HG02798 (cell line): Measurements from ENCODE around the gene PCK2.
A peak's percentile ranks its signal among the peaks of the same experiment; 100 is the strongest.
"Not testable (repeated sequence)": the region's sequence is repeated elsewhere in the genome, so short reads cannot be mapped to it uniquely, and the experiment has no call there.

Experiments used
- ATAC-seq: cut with Tn5 transposase; IDR thresholded peaks from one replicate; pipeline ENCODE4 v1.9.1; 2021; ENCODE audit warnings: mild to moderate bottlenecking; ENCODE audit not compliant: unreplicated experiment, poor library complexity

PCK2 gene

DNA sequence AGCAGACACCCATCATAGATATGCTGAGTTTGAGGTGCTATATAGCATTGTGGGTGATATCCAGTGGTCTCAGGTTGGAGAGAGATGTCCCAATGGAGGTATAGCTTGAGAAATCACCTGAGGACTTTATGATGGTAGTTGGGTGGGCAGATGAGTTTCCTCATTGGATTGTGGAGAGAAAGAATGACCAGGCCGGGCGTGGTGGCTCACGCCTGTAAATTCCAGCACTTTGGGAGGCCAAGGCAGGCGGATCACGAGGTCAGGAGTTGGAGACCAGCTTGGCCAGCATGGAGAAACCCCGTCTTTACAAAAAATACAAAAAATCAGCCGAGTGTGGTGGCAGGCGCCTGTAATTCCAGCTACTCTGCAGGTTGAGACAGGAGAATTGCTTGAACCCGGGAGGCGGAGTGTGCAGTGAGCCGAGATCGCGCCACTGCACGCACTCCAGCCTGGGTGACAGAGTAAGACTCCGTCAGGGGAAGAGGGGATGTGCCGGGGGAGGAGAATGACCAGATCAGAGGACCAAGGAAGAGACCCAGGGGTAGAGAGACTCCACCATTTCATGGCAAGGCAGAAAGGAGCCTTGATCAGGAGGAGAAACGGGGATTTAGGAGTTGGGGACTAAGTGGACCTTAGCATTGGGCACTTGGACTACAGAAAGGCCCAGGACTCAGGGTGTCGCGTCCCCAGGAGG, 757 bp upstream of the PCK2 start:
- ATAC-seq = no peak

DNA sequence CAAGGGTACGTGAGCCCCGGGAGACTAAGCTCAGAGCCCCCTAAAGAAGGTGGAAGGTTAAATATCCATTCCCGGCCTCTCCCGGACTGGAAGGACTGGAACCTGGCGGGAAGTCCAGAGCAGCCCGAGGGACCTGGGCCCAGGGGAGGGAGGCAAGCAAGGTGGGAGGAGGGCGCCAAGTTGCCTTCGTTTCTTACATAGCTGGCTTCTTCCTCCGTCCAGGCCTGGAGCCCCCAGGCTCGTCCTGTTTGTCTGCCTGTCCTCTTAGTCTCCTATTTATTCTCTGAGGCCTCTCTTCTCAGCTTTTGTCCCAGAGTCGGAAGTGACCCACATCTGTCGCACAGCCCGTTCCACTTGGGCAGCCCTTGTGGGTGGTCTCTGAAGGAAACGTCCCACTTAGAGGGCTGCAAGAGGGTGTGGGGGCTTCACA, 745 bp downstream of the PCK2 start:
- no peak for ATAC-seq

DNA sequence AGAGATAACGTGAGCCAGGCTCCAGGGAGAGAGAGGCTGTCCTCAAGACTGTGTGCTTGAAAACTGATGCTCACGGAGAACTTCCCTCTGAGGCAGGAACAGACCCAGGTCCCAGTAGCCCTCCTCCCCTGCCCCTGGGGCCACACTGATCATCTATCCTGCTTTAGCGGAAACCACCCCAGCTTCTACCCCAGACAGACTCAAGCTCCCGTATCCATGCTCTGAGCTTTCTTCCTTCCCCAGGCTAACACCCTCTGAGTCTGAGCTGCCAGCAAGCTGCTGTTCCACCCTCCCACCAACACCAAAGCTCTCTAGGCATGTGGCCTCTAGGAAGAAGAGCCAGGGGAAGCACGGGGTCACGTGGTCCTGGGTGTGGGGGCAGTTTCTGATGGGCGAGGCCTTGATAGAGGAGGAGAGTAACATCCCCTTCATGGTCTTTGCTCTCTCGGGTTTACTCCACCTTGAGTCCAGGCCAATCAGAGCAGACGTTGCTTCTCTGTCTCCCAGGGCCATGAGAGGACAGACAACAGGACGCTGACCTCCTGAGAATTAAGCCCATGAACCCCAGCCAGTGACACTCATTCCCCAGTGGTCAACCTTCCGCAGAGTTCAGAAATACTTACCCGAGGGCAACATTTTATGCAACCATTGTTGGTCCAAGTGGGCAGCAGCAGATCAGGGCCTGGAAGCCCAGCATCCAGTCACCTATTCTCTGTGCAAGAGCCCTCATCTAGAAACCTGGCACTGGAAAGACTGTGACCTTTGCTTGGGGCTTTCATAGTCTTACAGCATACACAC, 1.4 kb downstream of the PCK2 start:
- peak; percentile 72 for ATAC-seq

DNA sequence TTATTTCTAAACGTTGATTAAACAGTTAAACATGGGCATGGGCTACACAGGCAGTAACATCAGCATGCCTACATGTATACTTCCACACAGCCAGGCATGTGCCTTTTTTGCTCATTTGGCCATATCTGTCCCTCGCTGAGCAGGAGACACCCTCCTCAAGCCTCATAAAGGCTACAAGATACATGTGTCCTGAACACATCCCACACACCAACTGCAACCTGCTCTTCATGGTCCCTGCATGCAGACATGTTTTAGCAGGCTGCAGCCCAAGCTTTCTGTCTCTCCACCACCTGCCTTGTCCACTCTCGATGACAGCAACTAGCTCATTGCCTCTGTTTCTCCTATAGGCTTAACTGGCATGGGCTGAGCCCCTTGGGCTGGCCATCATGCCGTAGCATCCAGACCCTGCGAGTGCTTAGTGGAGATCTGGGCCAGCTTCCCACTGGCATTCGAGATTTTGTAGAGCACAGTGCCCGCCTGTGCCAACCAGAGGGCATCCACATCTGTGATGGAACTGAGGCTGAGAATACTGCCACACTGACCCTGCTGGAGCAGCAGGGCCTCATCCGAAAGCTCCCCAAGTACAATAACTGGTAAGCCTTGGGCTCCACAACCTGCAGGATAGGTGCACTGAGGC, 2.6 kb downstream of the PCK2 start:
- ATAC-seq = no peak

GRCh38 chr14:24098229-24098926, 4.3 kb downstream of the PCK2 start:
- ATAC-seq = no peak

GRCh38 chr14:24098927-24099813, 5.1 kb downstream of the PCK2 start:
- no peak for ATAC-seq

DNA sequence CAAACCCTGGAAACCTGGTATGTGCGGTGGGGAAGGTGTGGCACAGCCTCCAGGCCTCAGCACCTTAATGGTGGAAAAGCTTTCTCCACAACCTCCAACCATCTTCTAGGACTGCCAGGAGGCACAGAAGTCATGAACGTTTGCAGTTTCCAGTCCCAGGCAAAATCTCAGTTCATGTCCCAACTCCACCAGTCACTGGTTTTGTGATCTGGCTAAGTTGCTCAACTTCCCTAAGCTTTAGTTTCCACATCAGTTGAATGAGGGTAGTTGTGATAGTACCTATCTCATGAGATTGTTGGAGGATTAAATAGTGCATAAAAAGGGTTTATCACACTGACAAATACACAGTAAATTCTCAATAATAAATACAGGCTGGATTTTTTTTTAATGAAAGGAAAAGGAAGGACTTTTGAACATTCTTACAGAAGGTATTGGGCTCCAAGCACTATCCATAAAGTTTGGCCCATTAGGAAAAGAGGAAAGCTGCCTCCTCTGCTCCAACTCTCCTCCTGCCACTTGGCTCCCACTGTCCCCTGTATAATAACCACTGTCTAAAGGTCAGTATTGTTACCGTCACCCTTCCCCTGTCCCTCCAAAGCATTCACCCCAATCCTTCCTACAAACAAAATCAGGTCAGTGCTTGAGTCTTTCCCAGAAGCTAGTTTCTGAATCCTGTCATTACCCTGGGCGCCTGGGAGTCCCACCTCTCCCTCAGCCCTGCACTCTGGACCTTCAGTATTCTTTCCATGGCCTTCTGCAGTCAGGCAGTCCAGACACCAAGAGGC, 6.3 kb downstream of the PCK2 start:
- no peak for ATAC-seq

DNA sequence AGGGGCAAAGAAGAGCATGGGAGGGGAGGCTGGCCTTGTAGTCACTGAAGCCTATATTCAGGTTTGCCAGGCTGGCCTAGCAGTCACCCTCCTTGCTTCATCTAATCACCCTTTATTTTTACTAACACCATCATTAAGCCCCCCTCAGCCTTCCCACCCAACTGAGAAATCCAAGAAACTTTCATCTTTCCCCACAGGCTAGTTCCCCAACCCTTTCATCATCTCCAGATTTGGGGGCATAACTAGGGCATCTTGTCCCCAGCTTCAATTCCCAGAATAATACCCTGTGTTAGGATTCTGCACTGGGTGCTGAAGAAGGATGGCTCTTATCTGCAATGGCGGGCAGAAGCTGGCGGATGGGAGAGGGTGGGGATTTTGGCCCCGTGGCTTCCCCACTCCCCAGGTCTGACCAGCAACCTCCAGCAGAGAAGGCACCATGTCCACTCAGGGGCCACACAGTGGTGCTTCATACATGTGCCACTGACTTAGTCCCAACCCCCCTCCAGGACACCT, 6.9 kb downstream of the PCK2 start:
- no peak for ATAC-seq

DNA sequence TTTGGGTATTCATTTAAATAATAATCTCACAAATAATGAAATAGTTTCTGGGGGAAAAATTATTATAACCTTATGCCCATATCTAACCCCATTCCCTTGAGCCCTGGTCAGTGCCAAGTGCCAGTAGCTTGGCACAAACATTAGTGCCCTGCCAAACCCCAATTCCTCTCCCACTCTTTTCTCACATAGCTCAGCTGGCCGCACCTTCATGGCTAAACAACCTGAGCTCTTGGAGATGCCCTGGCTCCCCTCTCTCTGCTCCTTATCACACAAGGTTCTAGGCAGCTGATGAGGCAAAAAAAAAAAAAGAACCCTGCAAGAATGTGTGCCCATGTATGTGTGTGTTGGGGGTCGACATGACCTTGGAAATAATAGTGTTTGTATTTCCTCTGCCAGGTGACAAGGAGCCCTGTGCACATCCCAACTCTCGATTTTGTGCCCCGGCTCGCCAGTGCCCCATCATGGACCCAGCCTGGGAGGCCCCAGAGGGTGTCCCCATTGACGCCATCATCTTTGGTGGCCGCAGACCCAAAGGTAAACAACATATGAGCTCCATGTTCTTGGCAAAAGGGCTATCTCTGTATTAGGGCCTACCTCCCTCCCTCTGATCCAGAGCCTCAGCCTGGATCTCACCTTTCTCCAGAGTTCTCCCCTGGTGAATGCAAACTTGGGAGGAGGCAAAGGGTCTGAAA, 8.4 kb downstream of the PCK2 start:
- no peak for ATAC-seq

- ATAC-seq = no peak
Observed at GRCh38 chr14:24103451-24103850, 9.3 kb downstream of the PCK2 start.

DNA sequence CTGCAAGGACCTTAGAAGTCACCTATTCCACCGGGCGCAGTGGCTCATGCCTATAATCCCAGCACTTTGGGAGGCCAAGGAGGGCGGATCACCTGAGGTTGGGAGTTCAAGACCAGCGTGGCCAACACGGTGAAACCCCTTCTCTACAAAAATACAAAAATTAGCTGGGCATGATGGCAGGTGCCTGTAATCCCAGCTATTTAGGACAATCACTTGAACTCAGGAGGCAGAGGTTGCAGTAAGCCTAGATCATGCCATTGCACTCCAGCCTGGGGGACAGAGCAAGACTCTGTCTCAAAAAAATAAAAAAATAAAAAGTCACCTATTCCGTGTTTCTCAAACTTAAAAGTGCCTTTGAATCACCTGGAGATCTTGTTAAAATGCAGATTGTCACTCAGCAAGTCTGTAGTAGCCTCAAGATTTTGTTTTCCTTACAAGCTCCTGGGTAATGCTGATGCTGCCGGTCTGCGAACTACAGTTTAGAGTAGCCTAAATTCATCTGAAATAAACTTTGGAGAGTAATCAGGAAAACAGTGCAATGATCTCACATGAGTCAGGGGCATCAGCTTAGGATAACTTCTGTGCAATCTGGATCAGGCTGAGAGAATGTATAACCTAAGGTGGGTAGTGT, 11.6 kb downstream of the PCK2 start:
- ATAC-seq = not testable (repeated sequence)

DNA sequence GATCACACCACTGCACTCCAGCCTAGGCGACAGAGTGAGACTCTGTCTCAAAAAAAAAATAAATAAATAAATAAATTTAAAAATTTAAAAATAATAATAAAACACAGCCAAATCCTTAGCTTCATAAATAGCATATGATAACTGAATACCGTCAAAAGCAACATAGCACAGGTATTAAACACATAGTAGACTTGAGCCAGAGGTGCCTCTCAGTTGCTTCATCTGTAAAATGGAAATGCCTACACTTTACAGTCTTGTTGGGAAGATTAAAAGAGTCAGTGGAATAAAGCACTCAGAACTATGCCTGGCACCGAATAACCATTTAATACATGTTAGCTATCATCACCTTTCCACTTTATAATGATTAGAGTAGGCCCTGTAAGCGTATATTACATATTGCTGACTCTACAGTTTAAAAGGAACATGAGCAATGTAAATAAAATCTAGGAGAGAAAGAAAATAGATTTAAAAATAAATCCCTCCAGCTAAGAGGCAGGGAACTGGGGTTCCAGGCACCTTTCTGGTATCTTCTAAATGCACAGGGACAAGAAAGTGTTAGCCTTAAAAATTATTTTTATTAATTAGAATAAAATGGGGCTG, 12.7 kb downstream of the PCK2 start:
- no peak for ATAC-seq

- ATAC-seq = peak; percentile 26
Observed at GRCh38 chr14:24108336-24108874, 14.3 kb downstream of the PCK2 start.

DNA sequence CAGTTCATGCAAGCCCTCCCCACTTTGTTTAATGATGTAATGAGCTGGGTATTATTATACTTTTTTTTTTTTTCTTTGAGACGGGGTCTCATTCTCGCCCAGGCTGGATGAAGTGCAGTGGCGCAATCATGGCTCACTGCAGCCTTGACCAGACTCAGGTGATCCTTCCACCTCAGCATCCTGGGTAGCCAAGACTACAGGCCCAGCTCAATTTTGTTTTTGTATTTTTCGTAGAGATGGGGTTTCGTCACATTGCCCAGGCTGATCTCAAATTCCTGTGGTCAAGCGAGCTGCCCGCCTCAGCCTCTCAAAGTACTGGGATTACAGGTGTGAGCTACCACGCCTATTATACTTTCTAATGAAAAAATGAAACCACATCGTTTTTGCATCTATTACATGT, 15.9 kb downstream of the PCK2 start:
- no peak for ATAC-seq

DNA sequence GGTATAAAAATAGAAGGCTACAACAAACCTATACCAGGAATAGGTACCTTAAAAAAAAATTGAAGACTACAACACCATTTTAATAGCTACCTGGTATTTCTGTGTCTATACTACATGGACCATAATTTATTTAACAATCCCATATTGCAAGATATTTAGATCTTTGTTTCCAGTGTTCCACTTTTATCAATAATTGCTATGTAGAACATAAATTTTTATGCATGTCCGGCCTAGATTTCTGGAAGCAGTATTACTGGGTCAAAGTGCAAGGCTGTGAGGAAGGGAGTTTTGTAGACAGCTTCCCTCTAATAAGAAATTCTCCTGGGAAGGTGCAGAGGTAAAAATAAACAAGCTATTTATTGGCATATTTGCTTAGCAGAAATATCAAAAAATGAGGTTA, 16.4 kb downstream of the PCK2 start:
- ATAC-seq = no peak

DNA sequence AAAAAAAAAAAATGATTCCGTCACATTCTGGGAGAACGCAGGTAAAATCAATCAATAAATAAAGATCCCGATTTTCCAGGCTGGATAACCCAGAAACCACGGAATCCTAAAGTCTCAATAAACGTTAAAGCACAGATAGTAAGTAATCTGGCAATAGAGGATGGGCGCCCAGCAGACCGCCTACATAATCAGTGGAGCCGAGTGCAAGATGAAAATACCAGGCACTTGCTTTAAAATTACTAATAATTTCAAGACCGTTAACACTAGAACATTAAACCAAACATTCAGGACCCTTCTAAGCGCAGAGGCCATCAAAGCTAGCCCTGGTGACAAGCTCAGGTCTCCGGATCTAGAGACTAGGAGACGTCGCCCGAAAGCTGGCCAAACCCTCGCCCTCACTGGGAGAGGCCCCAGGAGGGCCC, 19.3 kb downstream of the PCK2 start:
- no peak for ATAC-seq
